Endodermal cell (in vitro differentiated cells): ENCODE data around the gene ALX4. TPM values are rescaled to one million over a fixed set of nuclear protein-coding genes. Genes with fewer than 3 reads are reported as not detected.

Experiments
- DNase-seq: peaks from one replicate; pipeline ENCODE4 v3.0.0-alpha.2; 2017
- H3K27ac ChIP-seq: 2 replicates; pipeline ENCODE4 v1.5.1; 2013; ENCODE audit warnings: mild to moderate bottlenecking, low read depth, low read length, moderate library complexity
- H3K27me3 ChIP-seq: 2 replicates; pipeline ENCODE4 v1.6.1; 2013; ENCODE audit warnings: mild to moderate bottlenecking, low read length, moderate library complexity; ENCODE audit not compliant: insufficient read depth, control insufficient read depth, poor library complexity, severe bottlenecking
- H3K36me3 ChIP-seq: 2 replicates; pipeline ENCODE4 v1.7.0; 2013; ENCODE audit warnings: mild to moderate bottlenecking, low read length, moderate library complexity; ENCODE audit not compliant: control insufficient read depth, insufficient read depth
- H3K4me1 ChIP-seq: one replicate; pipeline ENCODE4 v1.7.0; 2013; ENCODE audit warnings: low read length; ENCODE audit not compliant: control insufficient read depth, insufficient read depth
- H3K4me3 ChIP-seq: 2 replicates; pipeline ENCODE4 v1.5.1; 2013; ENCODE audit warnings: mild to moderate bottlenecking, low read length, moderate library complexity
- H3K9ac ChIP-seq: 2 replicates; pipeline ENCODE4 v1.6.1; 2013; ENCODE audit warnings: mild to moderate bottlenecking, low read length, moderate library complexity; ENCODE audit not compliant: poor library complexity, severe bottlenecking; ENCODE audit errors: extremely low read depth
- H3K9me3 ChIP-seq: 2 replicates; pipeline ENCODE4 v1.6.1; 2013; ENCODE audit warnings: mild to moderate bottlenecking, low read length, moderate library complexity; ENCODE audit not compliant: control insufficient read depth
- H3K27ac Mint-ChIP-seq: 2 replicates; pipeline ENCODE4 v1.8.0; 2020; ENCODE audit warnings: mixed read lengths
- H3K27me3 Mint-ChIP-seq: 2 replicates; pipeline ENCODE4 v1.8.0; 2021; ENCODE audit warnings: mild to moderate bottlenecking, mixed read lengths; ENCODE audit not compliant: insufficient read depth
- H3K36me3 Mint-ChIP-seq: 2 replicates; pipeline ENCODE4 v1.8.0; 2020; ENCODE audit warnings: low read depth, mixed read lengths
- H3K4me1 Mint-ChIP-seq: 2 replicates; pipeline ENCODE4 v1.8.0; 2020; ENCODE audit warnings: mixed read lengths
- H3K4me3 Mint-ChIP-seq: 2 replicates; pipeline ENCODE4 v1.8.0; 2020; ENCODE audit warnings: mild to moderate bottlenecking, moderate library complexity, mixed read lengths
- H3K9me3 Mint-ChIP-seq: 2 replicates; pipeline ENCODE4 v1.8.0; 2020; ENCODE audit warnings: mild to moderate bottlenecking, mixed read lengths
- CTCF ChIP-seq: fragments of 200-600 bp; sonication (generic); conservative IDR thresholded peaks from 2 replicates; pipeline ENCODE4 v1.5.0; 2021; ENCODE audit warnings: antibody characterized with exemption, mild to moderate bottlenecking
- WGBS, 2 experiments: methylation state at CpG; one replicate each; pipeline versions ENCODE4 v1.1.5 to v1.1.7; 2013; ENCODE audit warnings: missing lambda C conversion rate in 2 of 2, mixed read lengths in 1 of 2; ENCODE audit not compliant: insufficient coverage in 1 of 2, insufficient read length in 1 of 2; 5-methylcytosine and 5-hydroxymethylcytosine counted together
- total RNA-seq, 2 donors: library from RNA; stranded (reverse); fragmentation: NEBNext Ultra II Directional in 1 of 2; extraction: Animal tissue kit (Norgen Biotek cat#: 25700) in 1 of 2; gene quantifications; 2 replicates in 1 of 2; 3 replicates in 1 of 2; pipeline ENCODE4 v1.2.1, GENCODE V29; 2021

Gene ALX4
- total RNA-seq, 2 donors from 2014 or later = not detected

GRCh38 chr11:44264438-44264749 lies 45.5 kb downstream of the ALX4 start:
- no peak for TF ChIP-seq CTCF
- DNase-seq = no peak

GRCh38 chr11:44263738-44264437 lies 46.1 kb downstream of the ALX4 start:
- Histone ChIP-seq H3K36me3 (no peaks in the 10 kb centered on the region), H3K27ac (no peak overlapping the region), H3K9me3 (no peaks in the 10 kb centered on the region), H3K27me3 (no peaks in the 10 kb centered on the region), H3K4me1 (no peaks in the 10 kb centered on the region), H3K9ac (no peak overlapping the region), H3K4me3 (no peak overlapping the region)
- TF ChIP-seq CTCF = no peak
- no peaks in the 10 kb centered on the region for H3K9me3 Mint-ChIP-seq
- no peak overlapping the region for H3K4me3 Mint-ChIP-seq
- H3K36me3 Mint-ChIP-seq = no peaks in the 10 kb centered on the region
- no peak for DNase-seq
- 49 to 82% methylated on average over 5 to 20 of the region's 20 CpGs for WGBS, 2 experiments
- peaks cover 2% of the 10 kb centered on the region for H3K4me1 Mint-ChIP-seq
- no peak overlapping the region for H3K27ac Mint-ChIP-seq
- H3K27me3 Mint-ChIP-seq = no peaks in the 10 kb centered on the region

More at GRCh38 chr11:44264438-44264749, 45.5 kb downstream of the ALX4 start:
- Histone ChIP-seq H3K36me3 (no peaks in the 10 kb centered on the region), H3K27ac (no peak overlapping the region), H3K4me1 (no peaks in the 10 kb centered on the region), H3K27me3 (no peaks in the 10 kb centered on the region), H3K9ac (no peak overlapping the region), H3K4me3 (no peak overlapping the region), H3K9me3 (no peaks in the 10 kb centered on the region)
- WGBS, 2 experiments = 79 to 88% methylated on average over 5 to 8 of the region's 8 CpGs
- Mint-ChIP-seq H3K36me3 (no peaks in the 10 kb centered on the region), H3K4me3 (no peak overlapping the region), H3K4me1 (peaks cover 2% of the 10 kb centered on the region), H3K27me3 (no peaks in the 10 kb centered on the region), H3K9me3 (no peaks in the 10 kb centered on the region), H3K27ac (no peak overlapping the region)

- no peaks in the 10 kb centered on the region for H3K27me3 ChIP-seq
- TF ChIP-seq CTCF = no peak
- H3K27ac Mint-ChIP-seq = no peak overlapping the region
Measured at GRCh38 chr11:44261800-44262591, 47.9 kb downstream of the ALX4 start.

More at GRCh38 chr11:44261800-44262591, 47.9 kb downstream of the ALX4 start:
- no peaks in the 10 kb centered on the region for H3K9me3 ChIP-seq
- H3K27ac ChIP-seq = no peak overlapping the region
- no peak overlapping the region for H3K4me3 ChIP-seq
- DNase-seq = no peak
- H3K4me1 ChIP-seq = no peaks in the 10 kb centered on the region
- Mint-ChIP-seq H3K9me3 (no peaks in the 10 kb centered on the region), H3K4me1 (peaks cover 2% of the 10 kb centered on the region), H3K27me3 (no peaks in the 10 kb centered on the region), H3K4me3 (no peak overlapping the region), H3K36me3 (no peaks in the 10 kb centered on the region)
- H3K36me3 ChIP-seq = no peaks in the 10 kb centered on the region
- no peak overlapping the region for H3K9ac ChIP-seq
- WGBS, 2 experiments = 89 to 92% methylated on average over 9 to 14 of the region's 14 CpGs
